Measurements from ENCODE around the gene TAF4.
"Not testable (repeated sequence)": the region's sequence is repeated elsewhere in the genome, so short reads cannot be mapped to it uniquely, and the experiment has no call there.

Gene TAF4

GRCh38 chr20:62001178-62001715 lies 64.4 kb downstream of the TAF4 start:
- DNase-seq: no peak

- DNase-seq: no peak
Measured at GRCh38 chr20:61998343-61999121, 67.1 kb downstream of the TAF4 start.

DNA sequence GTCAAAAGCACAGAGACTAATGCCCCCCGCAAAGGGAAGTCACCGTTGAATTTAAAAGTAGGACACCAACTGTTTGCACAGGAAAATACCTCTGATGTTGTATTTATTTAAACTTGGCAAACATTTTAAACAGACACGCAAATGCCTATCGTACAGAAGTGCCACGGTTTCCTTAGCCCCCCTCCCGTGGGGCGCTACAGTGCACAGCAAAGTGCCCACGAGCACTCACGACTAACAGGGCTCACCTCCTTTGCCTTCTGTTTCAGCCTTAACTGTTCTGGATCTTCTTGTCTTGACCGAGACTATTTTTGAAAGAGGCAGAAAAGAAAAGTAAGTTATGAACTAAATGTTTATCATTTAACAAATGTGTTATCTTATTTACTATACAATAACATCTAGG lies 67.8 kb downstream of the TAF4 start:
- no peak for DNase-seq

- no peak for DNase-seq
Measured at GRCh38 chr20:61997372-61997771, 68.3 kb downstream of the TAF4 start.

DNA sequence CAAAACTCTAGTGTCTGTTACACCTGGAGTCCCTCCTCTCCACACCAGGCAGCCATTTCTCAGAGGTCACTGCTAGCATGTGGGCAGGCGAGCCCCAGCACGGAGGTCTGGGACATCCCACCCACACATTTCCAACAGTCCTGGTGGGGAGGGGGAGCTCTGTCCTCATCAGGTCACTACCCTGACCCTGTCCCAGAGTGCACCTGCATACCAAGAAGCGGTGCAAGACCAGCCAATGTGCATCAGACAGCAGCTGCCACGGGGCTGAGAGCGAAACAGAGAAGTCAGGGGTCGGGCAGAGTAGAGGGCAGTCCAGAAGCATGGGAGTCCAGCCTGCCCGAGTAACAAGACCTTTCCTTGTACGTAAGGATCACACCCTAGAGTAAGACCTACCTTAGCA lies 71.1 kb downstream of the TAF4 start:
- no peak for DNase-seq

DNA sequence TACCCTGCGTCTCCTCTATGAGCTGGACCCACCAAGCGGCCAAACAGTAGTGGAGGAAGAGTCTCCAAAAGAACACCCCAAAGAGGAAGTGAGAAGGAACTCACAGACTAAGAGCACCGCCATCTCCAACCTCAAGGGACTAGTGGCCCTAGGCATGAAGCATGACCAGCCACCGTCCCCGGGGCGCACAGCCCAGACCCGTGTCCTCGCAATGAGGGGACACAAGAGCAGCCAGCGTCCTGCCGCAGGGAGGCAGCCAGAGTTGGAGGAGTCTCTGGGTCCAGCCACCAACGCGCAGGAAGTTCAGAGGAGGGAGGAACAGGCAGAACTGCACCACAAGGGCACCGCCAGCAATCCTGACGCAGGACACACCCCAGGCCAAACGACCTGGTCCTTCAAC lies 72.6 kb downstream of the TAF4 start:
- no peak for DNase-seq

GRCh38 chr20:61991476-61991875 lies 74.2 kb downstream of the TAF4 start:
- DNase-seq: no peak

GRCh38 chr20:61990484-61990883 lies 75.2 kb downstream of the TAF4 start:
- DNase-seq: no peak

DNA sequence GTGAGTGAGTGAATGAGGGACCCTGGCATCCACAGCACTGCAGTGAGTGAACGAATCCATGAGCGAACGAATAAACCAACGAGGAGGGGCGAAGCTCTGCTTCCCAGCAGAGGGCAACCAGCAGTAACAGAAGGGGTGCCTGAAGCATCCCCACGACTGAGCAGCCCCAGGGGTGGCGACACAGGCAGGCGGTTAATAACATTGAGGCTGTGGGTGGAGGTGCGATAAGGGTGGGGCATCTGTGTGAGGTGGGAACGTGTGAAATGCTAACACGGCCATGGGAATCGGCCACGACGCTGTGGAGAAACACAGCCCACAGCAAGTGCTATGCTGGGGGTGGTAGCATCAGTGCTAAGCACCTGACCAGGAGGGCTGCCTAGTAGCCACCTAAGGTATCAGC lies 75.9 kb downstream of the TAF4 start:
- no peak for DNase-seq

GRCh38 chr20:61988665-61989064 lies 77.0 kb downstream of the TAF4 start:
- no peak for DNase-seq

DNA sequence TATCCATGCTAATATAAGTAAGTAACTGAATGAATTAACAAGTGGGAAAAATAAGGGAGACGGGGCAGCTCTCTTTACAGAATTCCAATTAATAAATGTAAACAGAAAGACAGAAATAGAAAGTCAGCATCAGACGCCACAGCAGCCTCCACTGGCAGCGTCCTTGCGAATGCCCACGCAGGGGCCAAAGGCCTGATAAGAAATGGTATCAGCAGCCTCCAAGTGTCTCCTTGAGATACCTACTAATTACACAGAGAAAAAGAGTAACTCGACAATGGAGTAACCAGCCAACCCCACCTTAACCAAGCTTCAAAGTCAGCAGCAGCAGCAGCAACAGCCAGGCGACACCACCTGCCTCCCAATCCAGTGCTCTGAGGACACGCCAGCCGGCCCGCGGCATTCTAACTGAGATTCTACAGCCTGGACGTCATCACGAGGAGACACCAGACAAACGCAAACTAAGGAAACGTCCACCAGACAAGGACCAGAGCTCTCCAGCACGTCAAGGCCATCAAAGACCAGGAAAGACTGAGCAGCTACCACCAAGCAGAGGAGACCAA lies 78.8 kb downstream of the TAF4 start:
- DNase-seq: no peak

DNA sequence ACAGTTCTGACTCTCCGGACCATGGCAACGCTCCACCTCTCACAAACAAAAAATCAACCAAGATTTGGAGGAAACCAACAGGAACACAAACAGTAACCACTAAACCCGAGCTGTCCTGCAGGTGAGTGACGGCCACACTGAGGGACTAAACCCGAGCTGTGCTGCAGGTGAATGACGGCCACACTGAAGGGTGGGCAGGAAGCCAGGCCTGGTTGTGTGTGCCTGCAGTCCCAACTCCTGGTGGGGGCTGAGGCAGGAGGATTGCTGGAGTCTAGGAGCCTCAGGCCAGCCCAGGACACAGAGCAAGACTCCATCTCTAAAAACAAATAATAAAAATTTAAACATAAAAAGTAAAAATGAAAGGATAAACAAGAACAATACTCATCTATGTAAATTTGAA lies 80.6 kb downstream of the TAF4 start:
- no peak for DNase-seq

DNA sequence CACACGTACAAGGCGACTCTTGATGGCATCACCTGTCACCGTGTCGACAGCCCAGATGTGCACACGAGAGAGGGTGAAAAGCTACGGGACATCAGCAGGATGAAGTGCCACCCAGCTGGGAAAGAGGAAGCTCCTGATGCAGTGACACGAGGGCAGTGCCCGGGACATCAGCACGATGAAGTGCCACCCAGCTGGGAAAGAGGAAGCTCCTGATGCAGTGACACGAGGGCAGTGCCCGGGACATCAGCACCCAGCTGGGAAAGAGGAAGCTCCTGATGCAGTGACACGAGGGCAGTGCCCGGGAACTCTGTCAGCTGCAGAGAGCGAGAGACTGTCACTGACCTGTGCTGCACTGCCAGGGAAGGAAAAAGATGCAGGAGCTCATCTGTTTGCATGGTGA lies 81.2 kb downstream of the TAF4 start:
- not testable (repeated sequence) for DNase-seq

DNA sequence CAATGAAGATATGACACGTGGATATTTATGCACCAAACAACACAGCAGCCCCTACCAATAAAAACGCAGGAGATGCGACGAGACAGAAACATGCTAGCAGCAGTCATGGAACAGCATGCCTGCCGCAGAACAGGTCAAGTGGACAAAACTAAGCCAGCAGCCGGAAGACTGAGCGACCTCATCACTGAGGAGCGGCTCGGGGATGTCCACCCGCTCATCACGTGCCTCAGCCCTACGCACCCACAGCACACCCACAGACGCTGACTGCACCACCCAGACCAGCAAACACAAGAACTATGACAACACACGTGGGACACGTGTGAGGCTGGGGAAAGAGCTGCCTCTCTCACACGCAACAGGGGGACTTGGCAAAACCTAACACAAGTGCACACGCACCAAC lies 81.7 kb downstream of the TAF4 start:
- DNase-seq: no peak

- no peak for DNase-seq
Measured at GRCh38 chr20:61982951-61983315, 82.7 kb downstream of the TAF4 start.

- DNase-seq: no peak
Measured at GRCh38 chr20:61982191-61982950, 83.3 kb downstream of the TAF4 start.

DNA sequence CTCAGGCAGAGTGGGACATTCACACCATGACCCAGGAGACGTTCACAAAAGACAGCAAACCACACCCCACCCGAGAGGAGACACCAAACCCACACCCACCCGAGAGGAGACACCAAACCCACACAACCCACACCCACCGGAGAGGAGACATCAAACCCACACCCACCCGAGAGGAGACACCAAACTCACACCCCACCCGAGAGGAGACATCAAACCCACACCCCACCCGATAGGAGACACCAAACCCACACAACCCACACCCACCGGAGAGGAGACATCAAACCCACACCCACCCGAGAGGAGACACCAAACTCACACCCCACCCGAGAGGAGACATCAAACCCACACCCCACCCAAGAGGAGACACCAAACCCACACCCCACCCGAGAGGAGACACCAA lies 84.0 kb downstream of the TAF4 start:
- DNase-seq: not testable (repeated sequence)

DNA sequence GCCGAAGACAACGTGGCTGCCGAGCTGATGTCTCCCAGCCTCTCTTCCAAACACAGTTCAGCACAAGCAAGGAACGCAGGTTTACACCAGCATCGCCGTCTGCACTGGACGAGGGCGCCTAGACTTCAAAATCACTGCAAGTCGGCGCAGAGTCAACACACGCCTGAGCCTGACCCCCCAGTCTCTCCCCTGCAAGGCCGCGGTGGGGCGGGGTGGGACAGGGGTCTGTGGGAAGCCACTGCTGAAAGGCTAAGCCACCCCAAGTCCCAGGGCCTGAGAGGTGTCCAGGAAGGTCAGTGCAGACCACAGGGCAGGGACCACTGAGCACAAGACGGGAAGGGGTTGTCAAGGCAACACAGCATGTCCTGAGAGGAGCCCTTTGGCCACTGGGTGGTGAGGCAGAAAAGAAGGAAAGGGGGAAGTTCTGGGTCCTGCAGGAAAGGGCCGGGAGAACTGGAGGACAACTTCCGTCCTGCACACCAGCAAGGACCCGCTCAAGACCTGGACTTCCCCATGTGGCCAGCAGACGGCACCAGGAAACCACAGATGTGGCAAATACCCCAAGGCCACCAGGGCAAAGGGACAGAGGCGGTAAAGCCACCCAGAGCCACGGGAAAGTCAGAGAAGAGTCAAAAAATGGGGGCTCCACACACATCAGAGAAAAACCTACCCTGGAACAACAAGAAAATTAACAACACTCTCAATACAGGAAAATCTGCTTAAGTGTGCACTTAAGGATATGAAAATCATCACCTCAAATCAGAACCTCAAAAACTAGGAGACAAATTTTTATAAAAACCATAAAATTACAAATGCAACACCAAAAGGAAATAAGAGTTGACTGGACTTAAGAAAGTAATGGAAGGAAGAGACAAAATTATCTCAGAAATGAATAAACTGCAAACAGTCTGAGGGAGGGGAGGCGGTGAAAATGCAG lies 84.8 kb downstream of the TAF4 start:
- no peak for DNase-seq

DNA sequence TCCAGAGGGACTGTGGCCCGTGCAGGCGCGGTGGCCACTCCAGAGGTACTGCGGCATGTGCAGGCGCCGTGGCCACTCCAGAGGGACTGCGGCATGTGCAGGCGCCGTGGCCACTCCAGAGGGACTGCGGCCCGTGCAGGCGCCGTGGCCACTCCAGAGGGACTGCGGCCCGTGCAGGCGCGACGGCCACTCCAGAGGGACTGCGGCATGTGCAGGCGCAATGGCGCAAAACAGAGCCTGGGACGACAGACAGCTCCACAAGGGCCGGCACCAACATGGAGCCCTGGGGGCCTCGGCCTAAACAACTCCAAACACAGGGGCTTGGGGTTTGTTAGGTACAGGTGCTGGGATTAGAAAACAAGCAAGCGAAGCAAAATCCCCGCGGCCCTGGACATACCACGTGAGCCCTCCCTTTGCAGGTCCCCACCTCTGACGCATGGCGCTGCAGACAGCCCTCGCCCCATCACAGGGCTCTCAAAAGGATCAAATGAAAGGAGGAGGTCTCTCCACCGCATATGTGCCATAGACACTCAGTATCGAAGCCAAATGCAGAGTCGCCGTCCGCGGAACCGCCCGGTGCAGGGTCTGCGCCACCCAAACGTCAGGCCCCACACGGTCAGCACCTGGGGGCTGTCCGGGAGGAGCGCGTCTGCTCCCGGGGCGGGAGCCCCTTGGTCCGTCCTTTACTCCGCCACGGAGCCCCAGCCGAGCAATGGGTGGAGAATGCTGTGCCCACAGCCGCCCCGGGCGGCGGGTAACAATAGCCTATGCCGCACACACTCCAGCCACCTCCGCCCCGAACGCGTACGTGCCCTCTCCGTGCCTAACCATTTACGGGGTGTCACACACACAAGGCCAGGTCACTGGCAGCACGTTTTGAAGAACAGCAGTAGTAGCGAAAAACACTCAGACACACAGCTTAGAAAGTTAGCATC lies 85.7 kb downstream of the TAF4 start:
- no peak for DNase-seq

DNA sequence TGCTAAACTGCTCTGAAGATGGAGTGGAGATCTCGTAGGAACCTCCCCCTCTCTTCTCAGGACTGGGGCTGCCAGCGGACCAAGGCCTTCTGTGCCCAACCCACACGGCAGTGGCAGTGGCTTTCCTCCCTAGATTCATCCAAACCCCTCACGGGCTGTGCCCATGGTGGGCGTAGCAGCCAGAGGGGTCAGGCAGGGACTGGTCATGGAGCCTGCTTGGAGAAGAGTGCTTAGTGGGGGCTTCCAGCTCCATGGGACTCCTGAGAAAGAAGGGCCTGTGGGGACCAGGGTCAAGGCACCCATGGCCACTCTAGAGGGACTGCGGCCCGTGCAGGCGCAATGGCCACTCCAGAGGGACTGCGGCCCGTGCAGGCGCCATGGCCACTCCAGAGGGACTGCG lies 86.6 kb downstream of the TAF4 start:
- DNase-seq: no peak

GRCh38 chr20:61978491-61978890 lies 87.2 kb downstream of the TAF4 start:
- no peak for DNase-seq

DNA sequence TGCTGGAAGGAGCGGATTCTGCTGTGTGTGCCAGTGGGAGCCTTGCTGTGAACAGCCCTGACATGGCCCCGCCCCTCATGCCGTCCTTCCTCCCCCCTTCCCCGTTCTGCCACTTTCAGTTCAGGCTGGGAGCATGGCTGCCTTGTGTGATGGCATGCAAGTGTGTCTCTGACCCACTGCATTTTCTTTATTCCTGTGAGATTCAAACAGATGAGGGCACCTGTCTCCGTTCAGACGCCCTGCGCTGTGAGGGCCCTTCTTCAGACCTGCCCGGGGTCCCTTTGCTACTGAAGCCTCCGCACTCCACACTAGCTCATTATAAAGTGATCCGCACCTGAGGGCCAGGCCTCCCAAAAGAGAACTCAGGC lies 88.3 kb downstream of the TAF4 start:
- DNase-seq: no peak
